GM12878 (cell line): ENCODE results near the gene ODC1. TPM values are rescaled to one million over a fixed set of nuclear protein-coding genes. Genes with fewer than 3 reads are reported as not detected.

Experiments
- ATAC-seq: fragments of 200-7000 bp; cut with Tn5 transposase; 3 replicates; pipeline ENCODE4 v1.9.1; 2020; ENCODE audit warnings: mild to moderate bottlenecking, moderate library complexity
- BruUV-seq: library from RNA; stranded (reverse); fragments of 400-500 nt; replicated peaks from 2 replicates; lab custom pipeline; 2021; lab: Mats Ljungman, UMichigan
- CTCF ChIA-PET: fragments of 300-600 bp; sonication (Branson Sonifier 250); formaldehyde crosslinking; extraction: SDS; loops from one replicate; lab custom pipeline; 2021; ENCODE audit warnings: inconsistent platforms; lab: Yijun Ruan, JAX
- POLR2A ChIA-PET: fragments of 350-600 bp; formaldehyde crosslinking; extraction: SDS; loops from one replicate; lab custom pipeline; 2021; ENCODE audit warnings: inconsistent platforms; lab: Charles Lee
- RAD21 ChIA-PET: fragments of 300-600 bp; sonication (Branson Sonifier 250); formaldehyde crosslinking; loops from one replicate; lab custom pipeline; 2023; ENCODE audit warnings: antibody characterized with exemption; ENCODE audit not compliant: unreplicated experiment; lab: Charles Lee
- SMC1A ChIA-PET: fragments of 300-600 bp; sonication (Branson Sonifier 250); formaldehyde crosslinking; loops from one replicate; lab custom pipeline; 2023; ENCODE audit not compliant: unreplicated experiment, uncharacterized antibody; lab: Charles Lee
- DNase-seq: peaks from one replicate; pipeline ENCODE4 v3.0.0-alpha.2; 2011; ENCODE audit warnings: low read depth, low spot score
- FAIRE-seq: peaks from 3 replicates; lab custom pipeline; 2011; peaks lifted over from hg19 to GRCh38; lab: Jason Lieb, UNC
- H2AFZ ChIP-seq: 2 replicates; pipeline ENCODE4 v1.6.0; 2011; ENCODE audit warnings: low read depth, low read length, control low read depth; ENCODE audit not compliant: control insufficient read depth
- H3K27ac ChIP-seq: 2 replicates; pipeline ENCODE4 v1.5.1; 2011; ENCODE audit warnings: control low read depth; ENCODE audit not compliant: control insufficient read depth, insufficient read depth
- H3K27me3 ChIP-seq, 2 experiments: replicated peaks in 1 of 2; 2 replicates each; pipeline versions ENCODE4 v1.6.0 to v1.6.1; 2011; ENCODE audit warnings: low read length in 1 of 2; ENCODE audit not compliant: control insufficient read depth in 2 of 2, insufficient read depth in 2 of 2
- H3K36me3 ChIP-seq, 2 experiments: 2 replicates each; pipeline ENCODE4 v1.5.1; 2011; ENCODE audit warnings: low read length in 1 of 2; ENCODE audit not compliant: control insufficient read depth in 2 of 2, insufficient read depth in 2 of 2
- H3K4me1 ChIP-seq: 2 replicates; pipeline ENCODE4 v1.6.1; 2011; ENCODE audit warnings: mild to moderate bottlenecking, low read length, moderate library complexity, mixed read lengths; ENCODE audit not compliant: control insufficient read depth, insufficient read depth
- H3K4me2 ChIP-seq: 2 replicates; pipeline ENCODE4 v1.6.0; 2011; ENCODE audit warnings: control low read depth; ENCODE audit not compliant: control insufficient read depth, insufficient read depth
- H3K4me3 ChIP-seq: fragments of 200-600 bp; sonication (generic); 2 replicates; pipeline ENCODE4 v1.5.1; 2016
- H3K79me2 ChIP-seq: 2 replicates; pipeline ENCODE4 v1.6.0; 2011; ENCODE audit warnings: low read length; ENCODE audit not compliant: control insufficient read depth, insufficient read depth
- H3K9ac ChIP-seq: 2 replicates; pipeline ENCODE4 v1.8.0; 2011; ENCODE audit warnings: low read length, control low read depth, mixed read lengths; ENCODE audit not compliant: control insufficient read depth, insufficient read depth
- H3K9me3 ChIP-seq: replicated peaks from 3 replicates; pipeline ENCODE4 v1.5.1; 2011; ENCODE audit warnings: mild to moderate bottlenecking, low read length; ENCODE audit not compliant: control insufficient read depth, insufficient read depth
- H4K20me1 ChIP-seq: 2 replicates; pipeline ENCODE4 v1.6.0; 2011; ENCODE audit not compliant: control insufficient read depth, insufficient read depth
- ASH2L ChIP-seq: fragments of 300-600, 200-600 bp; sonication (generic); IDR thresholded peaks from 2 replicates; pipeline ENCODE4 v1.6.1; 2017; ENCODE audit warnings: low read depth, mild to moderate bottlenecking, borderline replicate concordance
- ATF2 ChIP-seq: IDR thresholded peaks from 2 replicates; pipeline ENCODE4 v1.6.1; 2012; ENCODE audit warnings: low read length, inconsistent platforms
- CBFB ChIP-seq: IDR thresholded peaks from 2 replicates; pipeline ENCODE4 v1.6.1; 2016; ENCODE audit warnings: antibody characterized with exemption, low read depth
- CBX5 ChIP-seq: sonication (generic); IDR thresholded peaks from 2 replicates; pipeline ENCODE4 v1.6.1; 2016; ENCODE audit warnings: low read depth, moderate library complexity, mild to moderate bottlenecking, inconsistent platforms
- EP300 ChIP-seq, 2 experiments: fragments of 150-350 bp in 1 of 2; IDR thresholded peaks; 2 replicates each; pipeline ENCODE4 v1.6.1; 2011 to 2012; ENCODE audit warnings: low read depth in 2 of 2, low read length in 2 of 2, borderline replicate concordance in 1 of 2, improper control_type of control experiment in 1 of 2, inconsistent platforms in 1 of 2; ENCODE audit not compliant: control insufficient read depth in 1 of 2
- IKZF2 ChIP-seq, 2 experiments: fragments of 450-650 bp; IDR thresholded peaks; 2 replicates each; pipeline ENCODE4 v1.6.1; 2017; ENCODE audit warnings: mild to moderate bottlenecking in 2 of 2, moderate library complexity in 2 of 2
- POLR2A ChIP-seq: IDR thresholded peaks from 2 replicates; pipeline ENCODE4 v1.6.1; 2011; ENCODE audit warnings: low read depth, mild to moderate bottlenecking, low read length
- POU2F2 ChIP-seq: IDR thresholded peaks from 3 replicates; pipeline ENCODE4 v1.6.1; 2011; ENCODE audit warnings: low read depth, mild to moderate bottlenecking, low read length, borderline replicate concordance
- RAD51 ChIP-seq: fragments of 450-650 bp; IDR thresholded peaks from 2 replicates; pipeline ENCODE4 v1.6.1; 2016; ENCODE audit warnings: moderate library complexity, mild to moderate bottlenecking, inconsistent platforms
- REST ChIP-seq: IDR thresholded peaks from 2 replicates; pipeline ENCODE4 v1.6.1; 2012; ENCODE audit warnings: mild to moderate bottlenecking, low read depth, low read length
- SP1 ChIP-seq: IDR thresholded peaks from one replicate; pipeline ENCODE4 v1.6.1; 2011; ENCODE audit warnings: low read depth, low read length
- TAF1 ChIP-seq: IDR thresholded peaks from 2 replicates; pipeline ENCODE4 v1.6.1; 2011; ENCODE audit warnings: mild to moderate bottlenecking, low read depth, low read length, borderline replicate concordance
- USF2 ChIP-seq: IDR thresholded peaks from 2 replicates; pipeline ENCODE4 v1.6.1; 2011; ENCODE audit warnings: low read depth, low read length, improper control_type of control experiment, borderline replicate concordance
- WGBS: methylation state at CpG from one replicate; pipeline ENCODE4 v1.1.6; 2016; ENCODE audit warnings: low lambda C conversion rate; ENCODE audit not compliant: insufficient replicate concordance, insufficient coverage; ENCODE audit errors: missing lambda C conversion rate; 5-methylcytosine and 5-hydroxymethylcytosine counted together
- in situ Hi-C: fragments of 300-500 bp; cut with MboI; formaldehyde crosslinking; loops from 9 replicates; pipeline ENCODE4 v1.14.3; 2018; ENCODE audit warnings: mixed read lengths
- intact Hi-C: fragments of 100-400 bp; cut with micrococcal nuclease; formaldehyde crosslinking; loops from one replicate; pipeline ENCODE4 v1.14.2; 2022; ENCODE audit not compliant: unreplicated experiment
- polyA plus RNA-seq, 11 experiments: library from polyadenylated mRNA; depleted of rRNA in 4 of 11; unstranded in 6 of 11; stranded (reverse) in 5 of 11; fragments of >200 nt; fragmentation: Nextera tagmentation in 4 of 11; fragmentation: Illumina TruSeq in 1 of 11; extraction: Ambion mirVana in 4 of 11; extraction: Trizol in 1 of 11; gene quantifications; 1 replicate in 1 of 11; 2 replicates in 10 of 11; pipeline versions ENCODE4 v1.2.1 to v1.2.3, GENCODE V29; 2011 to 2016; ENCODE audit warnings: inconsistent platforms in 2 of 11, missing spikeins in 2 of 11, low read depth in 1 of 11
- total RNA-seq, 4 experiments: library from RNA; depleted of rRNA in 3 of 4; stranded (reverse); fragments of >200 nt in 3 of 4; fragmentation: Illumina TruSeq in 1 of 4; extraction: Trizol in 1 of 4; gene quantifications; 2 replicates each; pipeline versions ENCODE4 v1.2.1 to v1.2.3, GENCODE V29; 2013 to 2021

Gene ODC1
- total and polyA plus RNA-seq, 10 of the 15 experiments (the other 5 are each of a cell fraction or from before 2014, with no cell fraction given) = 68.5 to 441 (median 340) TPM

- Histone ChIP-seq H3K79me2 (no peaks in the 10 kb centered on the region), H3K9ac (no peak overlapping the region), H3K9me3 (peaks cover 3% of the 10 kb centered on the region; the same call in 2 of the 3 replicates), H3K27me3 (no peaks in the 10 kb centered on the region), H3K4me1 (peaks cover 39% of the 10 kb centered on the region), H3K36me3 (no peaks in the 10 kb centered on the region), H4K20me1 (no peaks in the 10 kb centered on the region), H2AFZ (no peak overlapping the region), H3K4me3 (no peak overlapping the region), H3K27ac (no peak overlapping the region), H3K4me2 (no peak overlapping the region)
- ChIA-PET CTCF (interaction anchor here (7.9 kb wide), 1 partner anchor 19 kb away, joined by 166 read pairs; no protein-coding TSS in a partner anchor), RAD21 (no interaction called here), SMC1A (interaction anchor here (1.2 kb wide), 1 partner anchor 22 kb away, joined by 3 read pairs; no protein-coding TSS in a partner anchor), POLR2A (no interaction called here)
- ATAC-seq (no peak), FAIRE-seq (no peak), DNase-seq (no peak)
- no TSS peak for BruUV-seq
- intact Hi-C loops (no loop called here), in situ Hi-C loops (no loop called here)
- 83% methylated on average over 6 of the region's 10 CpGs for WGBS
- no peak for TF ChIP-seq ASH2L
- no peak for TF ChIP-seq SP1
- no peak for TF ChIP-seq EP300 (IDR thresholded peaks at IDR 0.05; ENCODE audit: borderline replicate concordance in 1 of 2, control insufficient read depth in 1 of 2, low read depth in 2 of 2, low read length in 2 of 2)
- TF ChIP-seq TAF1 = no peak
- no peak for TF ChIP-seq CBX5
- no peak for TF ChIP-seq POU2F2
- no peak for TF ChIP-seq CBFB
- no peak for TF ChIP-seq RAD51
- TF ChIP-seq USF2 = no peak
- no peak for TF ChIP-seq REST
- no peak for TF ChIP-seq ATF2
- TF ChIP-seq POLR2A = no peak
- no peak for TF ChIP-seq IKZF2 (IDR thresholded peaks at IDR 0.05)
- TF ChIP-seq, all 136 proteins: peak for 0
Observed at GRCh38 chr2:10413503-10413902, 34.6 kb downstream of the ODC1 start.
